WTC11 (cell line): ENCODE results near the gene ADARB2. TPM values are rescaled to one million over a fixed set of nuclear protein-coding genes. Genes with fewer than 3 reads are reported as not detected.

Source experiments
- ATAC-seq: fragments of 200-7000 bp; cut with Tn5 transposase; 2 replicates; pipeline ENCODE4 v1.10.0; 2021; ENCODE audit warnings: mild to moderate bottlenecking, moderate library complexity
- CTCF ChIA-PET: fragments of 300-600 bp; sonication (Branson Sonifier 250); formaldehyde crosslinking; loops from one replicate; lab custom pipeline; 2021; ENCODE audit warnings: antibody characterized with exemption; lab: Charles Lee
- POLR2A ChIA-PET: fragments of 350-600 bp; sonication (Branson Sonifier 250); formaldehyde crosslinking; loops from one replicate; lab custom pipeline; 2021; ENCODE audit warnings: antibody characterized with exemption; lab: Charles Lee
- DNase-seq: peaks from one replicate; pipeline ENCODE4 v3.0.0; 2021; ENCODE audit warnings: low spot score
- H3K27ac Mint-ChIP-seq: 2 replicates; pipeline ENCODE4 v1.8.0; 2021; ENCODE audit warnings: mixed read lengths
- H3K27me3 Mint-ChIP-seq: 2 replicates; pipeline ENCODE4 v1.8.0; 2021; ENCODE audit warnings: low read depth, mild to moderate bottlenecking, moderate library complexity, mixed read lengths
- H3K36me3 Mint-ChIP-seq: 2 replicates; pipeline ENCODE4 v1.8.0; 2021; ENCODE audit warnings: mixed read lengths
- H3K4me1 Mint-ChIP-seq: 2 replicates; pipeline ENCODE4 v1.8.0; 2022; ENCODE audit warnings: mixed read lengths
- H3K4me3 Mint-ChIP-seq: 2 replicates; pipeline ENCODE4 v1.8.0; 2021; ENCODE audit warnings: mild to moderate bottlenecking, moderate library complexity, mixed read lengths
- H3K9me3 Mint-ChIP-seq: 2 replicates; pipeline ENCODE4 v1.8.0; 2021; ENCODE audit warnings: mixed read lengths
- ATF6 ChIP-seq: sonication (generic); formaldehyde crosslinking; IDR thresholded peaks from 2 replicates; pipeline ENCODE4 v1.8.1; 2023; ENCODE audit warnings: mild to moderate bottlenecking, missing genetic modification reagents
- E2F4 ChIP-seq: sonication (generic); formaldehyde crosslinking; IDR thresholded peaks from 2 replicates; pipeline ENCODE4 v1.8.1; 2022; ENCODE audit warnings: low read depth, mild to moderate bottlenecking, moderate library complexity, missing genetic modification reagents, borderline replicate concordance
- ERG ChIP-seq: fragments of 250-450 bp; sonication (Bioruptor Pico); IDR thresholded peaks from 2 replicates; pipeline ENCODE4 v1.8.0; 2021; ENCODE audit warnings: mild to moderate bottlenecking
- STAT6 ChIP-seq: sonication (generic); formaldehyde crosslinking; conservative IDR thresholded peaks from 2 replicates; pipeline ENCODE4 v1.8.1; 2023; ENCODE audit warnings: mild to moderate bottlenecking, low read depth, missing genetic modification reagents, moderate library complexity
- ZNF121 ChIP-seq: sonication (generic); formaldehyde crosslinking; IDR thresholded peaks from 2 replicates; pipeline ENCODE4 v1.8.0; 2023; ENCODE audit warnings: missing genetic modification reagents
- ZNF281 ChIP-seq: sonication (generic); formaldehyde crosslinking; IDR thresholded peaks from 2 replicates; pipeline ENCODE4 v1.8.0; 2023; ENCODE audit warnings: mild to moderate bottlenecking, missing genetic modification reagents
- ZNF532 ChIP-seq: fragments of 250-450 bp; sonication (Bioruptor Pico); IDR thresholded peaks from 2 replicates; pipeline ENCODE4 v1.9.0; 2021; ENCODE audit warnings: mild to moderate bottlenecking, borderline replicate concordance
- total RNA-seq: library from RNA; stranded (reverse); gene quantifications from 3 replicates; pipeline ENCODE4 v1.2.3, GENCODE V29; 2021

ADARB2 gene
- total RNA-seq, 1 experiment from 2014 or later = 3.7 TPM

GRCh38 chr10:1666147-1666546 lies 71.2 kb downstream of the ADARB2 start (continued):
- no peak for TF ChIP-seq STAT6 (CRISPR knock-in tag)
- TF ChIP-seq ZNF121 (CRISPR knock-in tag) = no peak

- no peaks in the 10 kb centered on the region for H3K27me3 Mint-ChIP-seq
- peaks cover 8% of the 10 kb centered on the region for H3K36me3 Mint-ChIP-seq
- H3K4me3 Mint-ChIP-seq = no peak overlapping the region
- H3K9me3 Mint-ChIP-seq = peaks cover 10% of the 10 kb centered on the region
- ChIA-PET CTCF (interaction anchor here (1.0 kb wide), 1 partner anchor 296 kb away, joined by 3 read pairs; no protein-coding TSS in a partner anchor), POLR2A (no interaction called here)
- TF ChIP-seq ERG = no peak
- DNase-seq = no peak
- H3K27ac Mint-ChIP-seq = no peak overlapping the region
- no peak for ATAC-seq
- peaks cover 11% of the 10 kb centered on the region for H3K4me1 Mint-ChIP-seq
Measured at GRCh38 chr10:1665681-1666080, 71.6 kb downstream of the ADARB2 start.

GRCh38 chr10:1665021-1665661 lies 72.2 kb downstream of the ADARB2 start:
- ChIA-PET CTCF (no interaction called here), POLR2A (no interaction called here)
- Mint-ChIP-seq H3K27ac (no peak overlapping the region), H3K4me1 (peaks cover 11% of the 10 kb centered on the region), H3K27me3 (no peaks in the 10 kb centered on the region), H3K9me3 (peaks cover 12% of the 10 kb centered on the region), H3K4me3 (no peak overlapping the region), H3K36me3 (peaks cover 10% of the 10 kb centered on the region)
- TF ChIP-seq ZNF281 (CRISPR knock-in tag) (no peak), ATF6 (no peak), E2F4 (no peak), ZNF532 (no peak)
- DNase-seq (no peak), ATAC-seq (no peak)
